Kidney tubule cell (primary cell): Measurements from ENCODE around the gene VAMP2.
"Not testable (repeated sequence)": the region's sequence is repeated elsewhere in the genome, so short reads cannot be mapped to it uniquely, and the experiment has no call there.

Source experiments
- DNase-seq: peaks from one replicate; pipeline ENCODE4 v3.0.0-alpha.2; 2018; ENCODE audit warnings: low spot score

The VAMP2 gene

GRCh38 chr17:8176197-8176940, 13.6 kb upstream of the VAMP2 start, which contains the start of gene TMEM107:
Gene TMEM107, minus strand, starts transcription at chr17:8176380. Its CDS starts 94 bp downstream, at chr17:8176286.
- DNase-seq, result peak; percentile 85

- DNase-seq, result peak; percentile 26
Observed at GRCh38 chr17:8175795-8176196, 13.0 kb upstream of the VAMP2 start.

GRCh38 chr17:8173871-8174322, 11.1 kb upstream of the VAMP2 start:
- DNase-seq, result no peak

GRCh38 chr17:8173056-8173870, 10.5 kb upstream of the VAMP2 start:
- DNase-seq, result peak; percentile 99

- DNase-seq, result not testable (repeated sequence)
Observed at GRCh38 chr17:8170186-8170585, 7.4 kb upstream of the VAMP2 start.

DNA sequence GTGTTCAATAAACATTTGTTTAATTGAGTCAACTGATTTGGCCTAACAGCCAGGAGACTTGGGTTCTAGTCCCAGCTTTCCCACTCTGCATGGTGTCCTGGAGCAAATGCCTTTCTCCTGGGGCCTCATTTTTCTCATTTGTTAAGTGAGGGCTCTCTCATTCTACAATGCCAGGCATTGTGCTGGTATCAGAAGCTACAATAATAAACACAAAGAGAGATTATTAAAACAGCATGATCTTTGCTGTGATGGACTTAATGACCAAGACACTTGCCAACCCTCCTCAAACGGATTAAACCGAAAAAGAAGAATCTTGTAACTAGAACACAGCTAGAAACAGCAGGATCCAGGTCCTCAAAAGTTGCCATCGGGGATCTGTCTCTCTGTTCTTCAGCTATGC, 4.8 kb upstream of the VAMP2 start:
- DNase-seq, result no peak

- DNase-seq, result no peak
Observed at GRCh38 chr17:8166731-8167130, 4.0 kb upstream of the VAMP2 start.

- no peak for DNase-seq
Observed at GRCh38 chr17:8164815-8165131, 2.0 kb upstream of the VAMP2 start.

- DNase-seq, result peak; percentile 61
Observed at GRCh38 chr17:8163978-8164814, 1.4 kb upstream of the VAMP2 start.

GRCh38 chr17:8162997-8163977, 539 bp upstream of the VAMP2 start:
- no peak for DNase-seq

GRCh38 chr17:8161289-8162232, 1.2 kb downstream of the VAMP2 start:
- DNase-seq, result no peak

DNA sequence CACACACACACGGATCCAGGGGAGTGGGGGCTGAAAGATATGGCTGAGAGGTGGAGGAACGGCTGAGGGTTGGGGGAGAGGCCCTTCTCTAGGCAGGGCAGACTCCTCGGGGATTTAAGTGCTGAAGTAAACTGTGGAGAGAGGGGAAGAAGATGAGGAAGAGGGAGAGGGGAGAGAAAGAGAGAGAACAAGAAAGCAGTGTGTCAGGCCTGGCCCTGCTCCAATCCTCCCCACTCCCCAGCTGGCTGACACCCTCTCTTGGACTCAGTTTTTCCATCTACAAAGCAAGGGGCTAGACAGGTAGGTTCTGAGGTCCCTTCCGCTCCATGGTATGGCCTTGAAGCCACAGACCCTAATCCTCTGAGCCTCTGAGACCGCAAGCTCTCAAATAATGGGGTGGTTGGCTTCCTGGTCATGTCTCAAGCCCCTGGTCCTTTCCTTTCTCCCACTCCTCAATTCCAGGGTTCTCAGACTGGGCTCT, 2.0 kb downstream of the VAMP2 start:
- no peak for DNase-seq

DNA sequence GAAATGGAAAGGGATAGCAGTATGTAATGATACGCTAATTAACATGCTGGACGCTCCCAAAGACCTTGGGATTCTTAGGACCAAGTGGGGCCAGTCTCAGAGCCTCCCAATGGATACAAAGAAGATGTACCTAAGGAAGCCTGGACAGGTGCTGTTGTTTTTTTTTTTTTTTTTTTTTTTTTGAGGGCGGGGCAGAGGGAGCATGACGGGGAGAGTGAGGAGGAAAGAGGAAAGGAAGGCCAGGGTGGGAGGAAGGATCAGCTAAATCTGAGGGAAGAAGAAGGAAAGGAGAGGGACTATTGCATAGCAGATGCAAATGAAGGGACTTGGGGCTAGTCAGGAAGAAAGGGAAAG, 2.5 kb downstream of the VAMP2 start:
- DNase-seq, result no peak

DNA sequence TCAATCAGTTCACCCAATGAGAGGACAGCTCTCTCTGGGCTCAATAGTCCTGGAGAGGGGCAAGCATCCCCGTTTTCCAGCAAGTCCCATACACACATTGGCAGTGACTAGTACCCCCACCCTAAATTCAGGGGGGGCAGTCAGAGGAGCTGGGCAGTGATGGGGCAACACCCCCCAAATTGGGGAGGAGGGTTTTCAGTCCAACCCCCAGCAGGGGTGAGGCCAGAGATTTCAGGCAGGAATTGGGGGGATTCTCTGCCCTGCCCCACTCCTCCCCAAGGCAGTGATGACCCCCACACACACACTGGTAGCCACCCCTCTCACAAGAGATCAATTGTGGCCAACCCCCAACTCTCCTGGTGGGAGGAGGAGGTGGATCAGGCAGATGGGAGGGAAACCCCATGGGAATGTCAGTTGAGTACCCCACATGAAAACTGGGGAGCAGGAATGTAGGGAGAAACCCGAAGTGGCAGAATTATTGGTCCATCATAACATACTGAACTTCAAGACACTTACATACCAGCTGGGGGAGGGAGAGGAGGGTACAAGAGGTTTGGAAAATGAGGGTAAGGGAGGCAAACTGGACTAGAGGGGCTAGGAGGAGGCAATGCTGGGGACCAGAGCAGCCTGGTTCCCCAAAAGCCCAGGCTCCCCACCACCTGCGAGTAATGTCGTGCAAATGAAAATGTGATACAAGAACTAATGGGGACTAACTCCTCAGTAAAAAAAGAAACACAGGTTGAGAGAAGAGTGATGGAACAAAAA, 3.1 kb downstream of the VAMP2 start:
- no peak for DNase-seq

DNA sequence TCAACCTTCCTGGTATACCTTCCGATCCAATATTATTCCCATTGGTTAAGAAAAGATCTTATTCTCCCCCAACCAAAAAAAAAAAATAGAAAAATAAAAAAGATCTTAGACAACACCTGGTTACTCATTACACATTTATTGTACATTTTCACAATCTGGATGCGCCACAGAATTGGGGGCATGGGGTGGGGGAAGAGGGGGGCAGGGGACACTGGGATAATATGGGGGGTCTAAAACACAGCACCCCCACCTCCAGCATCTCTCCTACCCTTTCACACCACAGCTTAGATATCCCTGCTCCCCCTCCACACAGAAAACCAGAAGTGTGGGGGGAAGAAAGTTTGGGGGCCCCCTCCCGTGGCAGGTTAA, 3.7 kb downstream of the VAMP2 start:
- no peak for DNase-seq

- DNase-seq, result peak; percentile 87
Observed at GRCh38 chr17:8158267-8159031, 4.3 kb downstream of the VAMP2 start.

GRCh38 chr17:8156246-8156992, 6.3 kb downstream of the VAMP2 start:
- peak; percentile 100 for DNase-seq

DNA sequence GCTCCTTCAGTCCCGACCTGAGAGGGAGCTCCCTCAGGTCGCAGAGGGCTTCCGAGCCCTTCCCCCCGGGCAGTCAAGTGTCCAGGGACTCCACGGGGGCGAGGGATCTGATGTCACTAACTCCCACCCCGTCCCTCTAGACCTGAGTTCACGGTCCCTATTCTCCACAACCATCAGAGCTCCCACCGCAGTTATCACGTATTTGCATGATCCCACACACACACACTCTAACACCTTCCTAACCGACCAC, 6.8 kb downstream of the VAMP2 start:
- no peak for DNase-seq
